Stimulated activated CD8-positive, alpha-beta memory T cell treated with anti-CD3 and anti-CD28 coated beads, Interleukin-4, amount 100 ng/mL, for 48 hours (primary cell): ENCODE results near the gene SERGEF.

Source experiments
- DNase-seq: peaks from one replicate; pipeline ENCODE4 v3.0.0-alpha.2; 2020

The SERGEF gene

GRCh38 chr11:17853280-17853679 is 159.6 kb downstream of the SERGEF start:
- DNase-seq: no peak

DNA sequence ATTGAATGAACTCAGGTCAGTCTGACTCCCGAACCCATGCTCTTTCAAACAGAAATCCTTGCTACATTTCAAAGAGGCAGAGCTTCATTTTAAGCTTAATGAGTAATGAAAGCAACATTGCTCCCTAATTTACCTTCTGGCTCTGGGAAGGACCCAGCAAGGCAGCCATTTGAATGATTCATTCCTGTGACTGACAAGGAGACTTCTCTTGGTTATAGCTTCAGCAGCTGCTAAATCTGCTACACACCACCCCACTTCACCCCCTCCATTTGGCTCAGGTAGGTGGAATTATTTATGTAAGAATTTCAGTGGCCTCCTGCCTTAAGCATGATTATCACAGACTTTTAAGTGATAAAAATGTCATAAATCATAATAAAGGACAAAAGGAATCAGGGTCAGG is 160.6 kb downstream of the SERGEF start:
- DNase-seq: no peak

GRCh38 chr11:17851697-17852096 is 161.2 kb downstream of the SERGEF start:
- DNase-seq: no peak

DNA sequence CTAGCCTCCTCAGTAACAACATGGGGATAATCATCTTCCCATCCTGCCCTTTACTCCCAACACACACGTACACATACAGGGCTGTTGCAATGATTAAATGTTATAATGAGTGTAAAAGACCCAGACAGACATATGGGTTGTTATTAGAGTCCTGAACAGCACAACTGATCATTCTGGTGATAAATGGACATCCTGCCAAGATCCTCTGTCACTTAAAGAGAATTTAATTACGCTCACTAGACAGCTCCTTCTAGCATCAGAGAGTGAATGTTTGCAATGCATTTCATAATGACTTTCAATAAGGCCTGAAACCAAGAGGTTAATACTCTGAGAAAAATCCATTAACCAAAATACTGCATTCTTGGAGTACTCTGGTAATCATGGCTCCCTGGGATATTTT is 162.5 kb downstream of the SERGEF start:
- no peak for DNase-seq

- no peak for DNase-seq
Observed at GRCh38 chr11:17848715-17849114, 164.1 kb downstream of the SERGEF start.

DNA sequence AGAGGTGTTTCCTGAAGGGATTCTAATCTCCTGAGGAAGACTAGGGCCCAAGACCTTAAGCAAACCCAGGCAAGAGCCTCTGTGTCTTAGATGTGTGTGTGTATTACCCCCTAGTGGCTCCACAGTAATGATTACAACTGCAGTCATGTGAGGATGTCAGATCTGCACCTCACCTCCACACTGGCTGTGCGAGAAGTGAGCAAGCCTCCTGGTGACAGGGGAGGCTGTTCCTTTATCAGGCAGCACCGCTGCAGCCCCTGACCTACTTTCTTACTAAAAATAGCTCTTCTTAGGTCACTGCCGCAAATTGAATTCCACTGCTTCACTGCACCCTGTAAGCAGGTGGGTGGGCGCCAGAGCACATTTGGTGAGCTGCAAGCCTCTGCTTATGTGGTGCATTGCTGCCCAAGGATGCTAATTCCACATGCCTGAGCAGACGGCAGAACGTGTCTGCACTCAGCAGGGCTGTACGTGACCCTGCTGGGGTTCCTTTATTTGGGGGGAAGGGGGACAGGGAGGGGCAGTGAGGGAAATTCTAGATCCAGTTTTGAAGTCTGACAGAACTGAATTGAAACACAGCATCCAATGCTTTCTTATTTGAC is 165.9 kb downstream of the SERGEF start:
- DNase-seq: no peak

GRCh38 chr11:17845431-17845881 is 167.4 kb downstream of the SERGEF start:
- no peak for DNase-seq

DNA sequence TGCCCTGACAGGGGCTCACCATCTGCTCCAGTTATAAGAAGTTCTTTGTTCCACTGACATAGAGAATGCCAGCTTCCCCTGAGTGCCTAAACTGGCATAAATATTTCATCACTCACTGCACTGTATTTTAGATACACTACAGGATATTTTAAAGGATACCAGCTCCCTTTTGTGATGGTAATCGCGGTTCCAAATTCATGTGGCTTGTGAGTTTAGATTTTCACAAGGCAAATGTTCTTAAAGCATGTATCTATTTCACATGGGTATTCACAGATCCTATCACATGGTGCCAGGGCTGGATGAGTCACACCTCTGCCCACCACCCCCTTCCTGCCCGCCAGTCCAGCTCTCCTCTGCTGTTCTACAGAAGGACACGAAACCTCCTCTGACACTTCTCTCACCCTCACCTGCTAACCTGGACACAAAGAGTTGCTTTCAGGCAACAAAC is 172.7 kb downstream of the SERGEF start:
- DNase-seq: no peak

DNA sequence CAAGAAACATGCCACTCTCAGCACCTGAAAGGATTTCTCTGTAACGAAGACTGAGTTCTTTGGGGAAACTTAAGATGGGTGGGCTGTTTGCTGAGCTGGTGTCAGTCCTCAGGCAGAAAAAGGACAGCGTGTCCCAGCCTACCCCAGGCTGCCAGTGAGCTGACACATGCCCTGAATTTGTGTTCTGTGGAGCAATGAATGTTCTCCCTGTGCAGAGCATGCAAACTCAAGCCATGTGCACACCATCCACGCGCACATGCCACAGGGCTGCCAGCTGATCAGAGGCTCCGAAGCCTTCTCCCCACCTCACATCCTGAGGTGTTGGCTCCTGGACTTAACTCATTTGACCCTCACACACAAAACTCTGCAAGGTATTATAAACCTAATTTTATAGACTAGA is 173.4 kb downstream of the SERGEF start:
- DNase-seq: no peak

DNA sequence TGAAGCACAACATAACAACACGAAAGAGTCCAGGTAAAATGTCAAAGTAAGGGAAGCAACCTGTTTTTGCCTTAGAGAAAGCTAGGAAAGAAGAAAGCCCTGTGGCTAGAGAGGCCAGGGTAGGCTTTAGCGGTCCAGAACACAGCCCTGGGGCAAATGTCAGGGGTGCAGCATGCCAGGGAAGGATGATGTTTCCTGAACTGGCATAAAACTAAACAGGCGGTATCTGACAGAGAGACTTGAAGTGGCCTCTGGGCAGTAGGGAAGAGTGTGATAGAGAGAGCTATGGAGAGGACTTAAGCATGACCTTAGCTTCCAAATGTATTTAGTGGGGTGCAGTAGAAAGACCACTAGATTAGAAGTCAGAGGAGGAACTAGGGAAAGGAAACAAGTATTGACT is 174.7 kb downstream of the SERGEF start:
- DNase-seq: no peak

DNA sequence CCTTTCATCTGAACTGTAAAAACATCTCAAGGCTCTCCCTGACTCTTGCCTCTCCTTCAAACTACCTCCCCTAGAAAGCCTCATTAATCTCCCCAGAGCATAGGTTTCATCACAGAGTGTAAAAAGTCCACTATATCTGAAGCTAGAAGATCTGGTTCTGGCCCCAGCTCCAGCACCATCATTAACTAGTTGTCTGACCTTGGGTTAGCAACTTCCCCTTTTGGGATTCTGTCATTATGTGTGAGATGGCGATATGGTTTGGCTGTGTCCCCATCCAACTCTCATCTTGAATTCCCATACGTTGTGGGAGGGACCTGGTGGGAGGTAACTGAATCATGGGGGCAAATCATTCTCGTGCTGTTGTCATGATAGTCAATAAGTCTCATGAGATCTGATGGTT is 181.0 kb downstream of the SERGEF start:
- DNase-seq: no peak

DNA sequence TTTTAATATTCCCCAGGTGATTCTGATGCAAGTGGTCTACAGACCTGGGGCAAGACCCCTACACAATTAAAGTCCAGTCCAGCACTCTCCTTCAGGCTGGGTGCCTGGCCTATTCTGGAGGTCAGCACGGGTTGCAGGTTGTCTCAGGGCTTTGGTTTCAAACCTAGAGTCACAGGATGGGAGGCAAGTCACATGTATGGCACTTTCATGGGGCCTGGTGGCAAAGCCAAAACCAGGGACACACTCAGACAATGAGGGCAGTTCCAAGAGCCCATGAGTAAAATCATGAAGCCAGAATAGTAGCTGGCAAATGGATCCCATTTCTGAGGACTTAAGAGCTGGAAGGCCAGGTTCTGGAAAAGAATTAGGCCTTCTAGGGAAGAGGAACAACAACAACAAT is 181.6 kb downstream of the SERGEF start:
- DNase-seq: no peak

DNA sequence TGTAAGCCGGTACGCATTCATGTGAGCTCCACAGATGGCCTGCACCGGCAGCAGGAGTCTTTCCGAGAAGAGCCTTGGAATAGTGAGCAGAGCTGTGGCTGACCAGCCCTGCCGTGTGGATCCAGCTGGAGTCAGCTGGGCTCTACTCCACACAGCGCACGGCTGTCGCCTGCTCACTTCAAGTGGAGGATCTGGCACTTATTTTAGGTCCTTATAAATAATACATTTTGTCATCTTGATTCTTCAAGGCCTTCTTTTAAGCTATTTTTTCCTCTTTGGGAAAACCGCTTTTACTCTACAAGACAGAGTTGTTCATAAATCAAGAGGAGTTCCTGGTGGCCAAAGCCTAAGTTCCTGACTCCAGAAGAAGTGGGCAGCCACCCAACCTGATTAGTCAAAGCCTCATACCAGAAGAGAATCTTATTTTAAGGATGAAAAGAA is 184.5 kb downstream of the SERGEF start:
- no peak for DNase-seq

- DNase-seq: no peak
Observed at GRCh38 chr11:17827006-17827405, 185.8 kb downstream of the SERGEF start.

DNA sequence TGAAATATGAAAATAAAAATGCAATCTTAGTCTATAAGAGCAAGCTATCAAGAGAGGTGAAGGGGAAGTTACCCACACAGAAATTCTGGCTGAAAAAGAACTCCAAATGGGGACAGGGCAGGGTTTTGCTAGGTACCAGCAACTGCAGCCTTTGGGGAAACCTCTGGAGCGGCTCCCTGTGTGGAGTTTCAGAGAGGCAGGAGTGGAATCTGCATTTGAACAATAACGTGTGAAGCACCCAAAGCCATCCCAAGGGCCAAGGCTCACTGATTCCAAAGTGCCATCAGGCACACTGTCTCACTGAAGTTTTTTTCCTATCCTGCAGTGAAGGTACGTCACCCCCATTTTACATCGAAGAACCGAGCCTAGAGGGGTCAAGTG is 190.5 kb downstream of the SERGEF start:
- DNase-seq: no peak

GRCh38 chr11:17821648-17822400 is 191.0 kb downstream of the SERGEF start:
- DNase-seq: no peak

- no peak for DNase-seq
Observed at GRCh38 chr11:17816232-17816931, 196.5 kb downstream of the SERGEF start.

DNA sequence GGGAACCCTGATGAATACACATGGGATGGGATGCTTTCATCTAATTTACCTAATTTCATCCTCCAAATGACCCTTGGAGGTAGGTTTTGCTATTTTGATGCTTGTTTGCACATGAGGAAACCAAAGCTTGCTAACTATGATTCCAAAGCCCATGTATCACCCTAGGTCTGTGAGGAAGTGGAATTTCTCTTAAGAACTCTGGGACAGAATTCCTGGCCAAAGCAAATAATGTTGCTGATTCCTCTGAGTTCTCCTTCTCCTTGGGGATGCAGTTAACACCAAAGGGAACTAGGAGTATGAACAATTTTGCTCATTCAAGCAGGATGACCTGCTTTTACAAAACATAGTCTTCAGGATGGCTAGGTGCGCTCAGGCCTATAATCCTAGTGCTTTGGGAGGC is 198.3 kb downstream of the SERGEF start:
- DNase-seq: no peak

DNA sequence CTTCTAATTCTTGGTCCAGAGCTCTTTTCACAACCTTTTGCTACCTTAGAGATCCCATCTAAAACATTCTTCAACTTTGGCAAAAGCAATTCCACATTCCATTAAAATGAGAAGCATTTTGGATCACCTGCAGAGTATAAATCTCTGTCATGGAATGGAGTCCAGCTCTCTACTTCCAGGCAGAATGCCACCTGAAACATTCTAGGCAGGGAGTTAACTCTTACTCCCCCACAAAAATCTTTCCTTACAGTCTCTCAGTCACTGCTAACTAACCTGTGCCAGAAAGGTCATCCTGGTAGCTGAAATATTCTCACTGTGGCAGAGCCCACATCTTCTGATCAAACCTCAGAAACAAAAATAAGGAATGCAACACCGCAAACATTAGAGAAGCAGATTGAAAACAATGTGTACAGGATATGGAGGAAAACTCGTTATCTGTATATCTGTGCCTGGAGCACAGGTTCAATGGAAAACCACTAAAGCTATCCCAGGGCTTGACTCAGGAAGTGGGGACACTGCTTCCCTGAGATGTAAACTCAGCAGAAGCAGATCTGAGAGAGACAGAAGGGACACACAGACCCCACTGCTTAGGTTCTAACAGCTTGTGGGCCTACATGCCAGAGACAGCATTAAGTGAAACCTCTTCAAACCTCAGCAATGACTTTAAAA is 199.3 kb downstream of the SERGEF start:
- DNase-seq: no peak

DNA sequence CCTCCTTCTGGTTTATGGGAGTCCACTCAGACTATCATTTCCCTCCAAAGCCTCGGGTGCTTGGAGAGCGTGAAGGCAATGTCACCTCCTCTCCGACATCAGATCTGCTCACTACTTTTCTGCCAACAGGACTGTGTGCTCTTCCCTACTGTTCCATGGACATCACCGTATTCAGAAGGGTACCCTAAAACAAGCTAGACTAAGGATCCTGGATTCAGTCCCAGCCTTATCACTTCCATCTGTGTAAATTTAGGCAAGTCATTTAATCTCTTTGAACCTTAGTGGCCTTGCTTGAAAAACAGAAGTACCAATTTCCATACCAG is 200.0 kb downstream of the SERGEF start:
- DNase-seq: no peak

- DNase-seq: no peak
Observed at GRCh38 chr11:17812091-17812864, 200.6 kb downstream of the SERGEF start.

DNA sequence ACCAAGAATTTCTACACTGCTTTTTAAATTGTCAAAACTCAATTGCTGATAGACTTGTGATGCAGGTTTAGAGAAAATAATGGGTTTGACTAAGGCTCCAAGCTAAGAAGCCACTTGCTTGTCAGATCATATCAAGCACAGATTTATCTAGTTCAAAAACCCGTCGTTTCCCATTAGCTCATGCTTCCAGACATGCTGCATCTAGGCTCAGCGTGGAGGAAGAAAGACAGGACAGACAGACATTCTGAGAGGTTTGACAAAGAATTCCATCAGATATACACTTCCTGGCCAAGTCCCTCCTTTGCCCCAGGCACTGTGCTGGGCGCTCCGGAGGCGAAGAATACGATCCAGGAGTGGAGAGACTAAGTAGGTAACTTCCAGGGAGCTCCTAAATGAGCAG is 201.5 kb downstream of the SERGEF start:
- no peak for DNase-seq

DNA sequence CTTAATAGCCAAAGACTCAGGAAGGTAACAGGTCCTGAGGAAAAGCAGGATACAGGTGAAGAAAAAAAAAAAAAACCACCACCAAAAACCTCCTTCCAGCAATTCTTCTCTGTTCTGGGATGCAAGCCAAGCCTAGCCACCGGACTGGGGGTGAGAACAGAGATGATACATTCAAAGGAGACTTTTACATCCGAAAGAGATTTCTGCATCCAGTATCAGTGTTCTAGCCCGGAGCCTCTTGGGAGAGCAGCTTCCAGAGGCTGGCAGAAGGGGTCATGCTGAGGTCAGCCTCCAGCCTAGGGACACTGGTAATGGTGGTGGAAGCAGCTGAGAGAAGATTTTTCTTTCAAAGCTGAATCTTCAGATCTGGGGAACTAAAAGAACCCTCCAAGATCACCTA is 202.1 kb downstream of the SERGEF start:
- no peak for DNase-seq
